Tibial nerve (tissue), 4 donors: ENCODE data around the gene CPEB1. TPM values are rescaled to one million over a fixed set of nuclear protein-coding genes. Genes with fewer than 3 reads are reported as not detected.

Source experiments
- DNase-seq, 2 donors: peaks; one replicate each; pipeline ENCODE4 v3.0.0-alpha.2; 2019; ENCODE audit warnings: low spot score in 2 of 2
- H3K27ac ChIP-seq, 4 donors: fragments of 200-600 bp; sonication (generic) in 3 of 4; one replicate each; pipeline ENCODE4 v1.5.1; 2017 to 2019; ENCODE audit warnings: mild to moderate bottlenecking in 1 of 4
- H3K27me3 ChIP-seq, 2 donors: fragments of 200-600 bp; sonication (generic) in 1 of 2; one replicate each; pipeline versions ENCODE4 v1.5.1 to v1.6.0; 2017 to 2019
- H3K36me3 ChIP-seq, 3 donors: fragments of 200-600 bp; sonication (generic); one replicate each; pipeline ENCODE4 v1.5.1; 2018 to 2019
- H3K4me1 ChIP-seq, 4 donors: fragments of 200-600 bp; sonication (generic) in 3 of 4; one replicate each; pipeline ENCODE4 v1.5.1; 2017 to 2019
- H3K4me3 ChIP-seq, 4 donors: fragments of 200-600 bp; sonication (generic) in 3 of 4; one replicate each; pipeline ENCODE4 v1.5.1; 2017 to 2019; ENCODE audit warnings: mild to moderate bottlenecking in 1 of 4, moderate library complexity in 1 of 4
- H3K9me3 ChIP-seq, 4 donors: fragments of 200-600 bp; sonication (generic) in 3 of 4; one replicate each; pipeline ENCODE4 v1.5.1; 2017 to 2019
- CTCF ChIP-seq, 5 experiments: fragments of 200-600 bp in 3 of 5; fragments of 450-650 bp in 2 of 5; sonication (generic) in 3 of 5; IDR thresholded peaks; one replicate each; pipeline ENCODE4 v1.5.1; 2016 to 2019; ENCODE audit warnings: antibody characterized with exemption in 5 of 5, mild to moderate bottlenecking in 3 of 5, moderate library complexity in 2 of 5
- EP300 ChIP-seq, 2 donors: sonication (generic); formaldehyde crosslinking; IDR thresholded peaks; one replicate each; pipeline ENCODE4 v1.6.1; 2017; ENCODE audit warnings: antibody characterized with exemption in 2 of 2, mild to moderate bottlenecking in 1 of 2
- POLR2A ChIP-seq, 2 donors: fragments of 450-650 bp; IDR thresholded peaks; one replicate each; pipeline ENCODE4 v1.6.1; 2017; ENCODE audit warnings: antibody characterized with exemption in 2 of 2, mild to moderate bottlenecking in 2 of 2, moderate library complexity in 2 of 2
- WGBS, 2 donors: methylation state at CpG; one replicate each; pipeline ENCODE4 v1.1.5; 2018; 5-methylcytosine and 5-hydroxymethylcytosine counted together
- total RNA-seq, 4 donors: library from RNA; depleted of rRNA; stranded (reverse); fragments of >200 nt; gene quantifications; one replicate each; pipeline ENCODE4 v1.1.0, GENCODE V29; 2016

Gene CPEB1
- total RNA-seq, 4 donors from 2014 or later, result 16.2 to 29.5 (median 23.0) TPM

- DNase-seq, result no peak
- Histone ChIP-seq H3K4me1 (peaks cover 0 to 4% (median 0%) of the 10 kb centered on the region in 4 donors), H3K27ac (no peak overlapping the region), H3K27me3 (no peaks in the 10 kb centered on the region), H3K9me3 (no peaks in the 10 kb centered on the region), H3K36me3 (peaks cover 0 to 70% (median 0%) of the 10 kb centered on the region in 3 donors), H3K4me3 (no peak overlapping the region)
- 79% methylated on average over 2 of the region's 2 CpGs for WGBS, 2 donors
- TF ChIP-seq POLR2A (IDR thresholded peaks at IDR 0.05) (no peak), EP300 (IDR thresholded peaks at IDR 0.05) (no peak), CTCF (IDR thresholded peaks at IDR 0.05) (no peak)
Measured at GRCh38 chr15:82552861-82553260, 94.3 kb downstream of the CPEB1 start.

- WGBS, 2 donors, result 69 to 75% methylated on average over 5 of the region's 5 CpGs
- no peak for DNase-seq
- H3K27ac ChIP-seq, result no peak overlapping the region
- no peak for TF ChIP-seq CTCF (IDR thresholded peaks at IDR 0.05)
- no peak for TF ChIP-seq POLR2A (IDR thresholded peaks at IDR 0.05)
- TF ChIP-seq EP300 (IDR thresholded peaks at IDR 0.05), result no peak
- peaks cover 0 to 77% (median 0%) of the 10 kb centered on the region in 3 donors for H3K36me3 ChIP-seq
- H3K27me3 ChIP-seq, result no peaks in the 10 kb centered on the region
- H3K4me1 ChIP-seq, result peaks cover 0 to 4% (median 0%) of the 10 kb centered on the region in 4 donors
- no peak overlapping the region for H3K4me3 ChIP-seq
- no peaks in the 10 kb centered on the region for H3K9me3 ChIP-seq
Measured at GRCh38 chr15:82551646-82552247, 95.4 kb downstream of the CPEB1 start.

- H3K9me3 ChIP-seq, result no peaks in the 10 kb centered on the region
- WGBS, 2 donors, result 87 to 91% methylated on average over 9 of the region's 9 CpGs
- TF ChIP-seq POLR2A (IDR thresholded peaks at IDR 0.05) (no peak), CTCF (IDR thresholded peaks at IDR 0.05) (no peak), EP300 (IDR thresholded peaks at IDR 0.05) (no peak)
- H3K27ac ChIP-seq, result no peak overlapping the region
- peaks cover 0 to 81% (median 0%) of the 10 kb centered on the region in 3 donors for H3K36me3 ChIP-seq
- H3K4me1 ChIP-seq, result peaks cover 0 to 2% (median 0%) of the 10 kb centered on the region in 4 donors
- H3K27me3 ChIP-seq, result no peaks in the 10 kb centered on the region
- no peak overlapping the region for H3K4me3 ChIP-seq
- no peak for DNase-seq
Measured at GRCh38 chr15:82549199-82549665, 97.9 kb downstream of the CPEB1 start.

- TF ChIP-seq EP300 (IDR thresholded peaks at IDR 0.05), result no peak
- no peak for TF ChIP-seq CTCF (IDR thresholded peaks at IDR 0.05)
- no peak for TF ChIP-seq POLR2A (IDR thresholded peaks at IDR 0.05)
- 65 to 70% methylated on average over 2 of the region's 2 CpGs for WGBS, 2 donors
- H3K4me1 ChIP-seq, result no peaks in the 10 kb centered on the region
- no peaks in the 10 kb centered on the region for H3K9me3 ChIP-seq
- H3K27ac ChIP-seq, result no peak overlapping the region
- H3K36me3 ChIP-seq, result peaks cover 0 to 80% (median 0%) of the 10 kb centered on the region in 3 donors
- no peak for DNase-seq
- H3K4me3 ChIP-seq, result no peak overlapping the region
- no peaks in the 10 kb centered on the region for H3K27me3 ChIP-seq
Measured at GRCh38 chr15:82548700-82549099, 98.5 kb downstream of the CPEB1 start.

- no peak overlapping the region for H3K4me3 ChIP-seq
- 75 to 80% methylated on average over 6 of the region's 6 CpGs for WGBS, 2 donors
- TF ChIP-seq CTCF (IDR thresholded peaks at IDR 0.05) (no peak), EP300 (IDR thresholded peaks at IDR 0.05) (no peak), POLR2A (IDR thresholded peaks at IDR 0.05) (no peak)
- peaks cover 0 to 50% (median 0%) of the 10 kb centered on the region in 3 donors for H3K36me3 ChIP-seq
- no peak overlapping the region for H3K27ac ChIP-seq
- no peaks in the 10 kb centered on the region for H3K27me3 ChIP-seq
- no peak for DNase-seq
- H3K4me1 ChIP-seq, result peaks cover 0 to 12% (median 2%) of the 10 kb centered on the region in 4 donors
- no peaks in the 10 kb centered on the region for H3K9me3 ChIP-seq
Measured at GRCh38 chr15:82545478-82545877, 101.7 kb downstream of the CPEB1 start.
